DOHH2 (cell line): ENCODE results near the gene ZFPM1.
"Not testable (repeated sequence)": the region's sequence is repeated elsewhere in the genome, so short reads cannot be mapped to it uniquely, and the experiment has no call there.

Source experiments
- H3F3A ChIP-seq: fragments of 200-600 bp; sonication (generic), shearing (Covaris generic); 2 replicates; pipeline ENCODE4 v1.6.0; 2016; ENCODE audit warnings: antibody characterized with exemption, mild to moderate bottlenecking; ENCODE audit not compliant: control insufficient read depth, insufficient read depth
- H3K27ac ChIP-seq: fragments of 200-600 bp; sonication (generic); 2 replicates; pipeline ENCODE4 v1.5.1; 2014; ENCODE audit warnings: low read depth, mild to moderate bottlenecking, low read length, moderate library complexity
- H3K27me3 ChIP-seq: fragments of 200-600 bp; sonication (generic); 2 replicates; pipeline ENCODE4 v1.6.1; 2014; ENCODE audit warnings: mild to moderate bottlenecking, low read length, mixed read lengths; ENCODE audit not compliant: control insufficient read depth
- H3K36me3 ChIP-seq: fragments of 200-600 bp; sonication (generic); 2 replicates; pipeline ENCODE4 v1.6.1; 2014; ENCODE audit warnings: mild to moderate bottlenecking, low read length, moderate library complexity, mixed read lengths; ENCODE audit not compliant: control insufficient read depth
- H3K4me1 ChIP-seq: fragments of 200-600 bp; sonication (generic); 2 replicates; pipeline ENCODE4 v1.6.1; 2014; ENCODE audit warnings: mild to moderate bottlenecking, low read length, mixed read lengths; ENCODE audit not compliant: control insufficient read depth
- H3K4me2 ChIP-seq: fragments of 200-600 bp; sonication (generic); 2 replicates; pipeline ENCODE4 v1.6.0; 2014; ENCODE audit warnings: mild to moderate bottlenecking, low read length, moderate library complexity
- H3K4me3 ChIP-seq: fragments of 200-600 bp; sonication (generic); 2 replicates; pipeline ENCODE4 v1.5.1; 2014; ENCODE audit warnings: mild to moderate bottlenecking, low read length, mixed read lengths
- H3K79me2 ChIP-seq: fragments of 200-600 bp; sonication (generic); 2 replicates; pipeline ENCODE4 v1.6.1; 2014; ENCODE audit warnings: mild to moderate bottlenecking, low read length, mixed read lengths; ENCODE audit not compliant: control insufficient read depth
- H3K9me2 ChIP-seq: fragments of 200-600 bp; sonication (generic); replicated peaks from 2 replicates; pipeline ENCODE4 v1.6.1; 2014; ENCODE audit warnings: mild to moderate bottlenecking, low read length, mixed read lengths; ENCODE audit not compliant: control insufficient read depth
- H3K9me3 ChIP-seq: fragments of 200-600 bp; sonication (generic); 2 replicates; pipeline ENCODE4 v1.6.1; 2014; ENCODE audit warnings: antibody characterized with exemption, low read length, mixed read lengths; ENCODE audit not compliant: control insufficient read depth, insufficient read depth
- H4K20me1 ChIP-seq: fragments of 200-600 bp; sonication (generic); 2 replicates; pipeline ENCODE4 v1.6.0; 2014; ENCODE audit warnings: low read depth, mild to moderate bottlenecking, antibody characterized with exemption, low read length, moderate library complexity; ENCODE audit not compliant: control insufficient read depth, insufficient read depth
- CTCF ChIP-seq: fragments of 200-600 bp; sonication (generic); IDR thresholded peaks from one replicate; pipeline ENCODE4 v1.5.1; 2014; ENCODE audit warnings: antibody characterized with exemption, mild to moderate bottlenecking, low read depth, low read length; ENCODE audit not compliant: poor library complexity, severe bottlenecking
- EZH2phosphoT487 ChIP-seq: fragments of 200-600 bp; sonication (generic); IDR thresholded peaks from 2 replicates; pipeline ENCODE4 v1.6.1; 2017; ENCODE audit warnings: borderline replicate concordance, mild to moderate bottlenecking, antibody characterized with exemption, low read length, moderate library complexity, mixed read lengths

ZFPM1 gene

GRCh38 chr16:88516601-88517061, 63.6 kb downstream of the ZFPM1 start:
- Histone ChIP-seq H3K4me2 (no peak overlapping the region), H3K4me3 (no peak overlapping the region), H3K9me3 (no peaks in the 10 kb centered on the region), H3K4me1 (no peaks in the 10 kb centered on the region), H3K27me3 (no peaks in the 10 kb centered on the region), H3K36me3 (no peaks in the 10 kb centered on the region), H4K20me1 (no peaks in the 10 kb centered on the region), H3K79me2 (no peaks in the 10 kb centered on the region), H3K27ac (no peak overlapping the region), H3K9me2 (no peaks in the 10 kb centered on the region), H3F3A (no peaks in the 10 kb centered on the region)
- TF ChIP-seq CTCF (no peak), EZH2phosphoT487 (no peak)

GRCh38 chr16:88517208-88517774, 64.2 kb downstream of the ZFPM1 start:
- not testable (repeated sequence) for H3K4me3 ChIP-seq, H3K4me2 ChIP-seq, H3K27ac ChIP-seq, H3K79me2 ChIP-seq, H3F3A ChIP-seq, H4K20me1 ChIP-seq, H3K9me2 ChIP-seq, H3K4me1 ChIP-seq, H3K9me3 ChIP-seq, H3K27me3 ChIP-seq, H3K36me3 ChIP-seq

GRCh38 chr16:88518411-88519111, 65.5 kb downstream of the ZFPM1 start:
- H3F3A ChIP-seq, H3K36me3 ChIP-seq, H3K4me3 ChIP-seq, H3K9me2 ChIP-seq, H3K27ac ChIP-seq, H3K79me2 ChIP-seq, H3K4me2 ChIP-seq, H4K20me1 ChIP-seq, H3K9me3 ChIP-seq, H3K27me3 ChIP-seq, H3K4me1 ChIP-seq: not testable (repeated sequence)

DNA sequence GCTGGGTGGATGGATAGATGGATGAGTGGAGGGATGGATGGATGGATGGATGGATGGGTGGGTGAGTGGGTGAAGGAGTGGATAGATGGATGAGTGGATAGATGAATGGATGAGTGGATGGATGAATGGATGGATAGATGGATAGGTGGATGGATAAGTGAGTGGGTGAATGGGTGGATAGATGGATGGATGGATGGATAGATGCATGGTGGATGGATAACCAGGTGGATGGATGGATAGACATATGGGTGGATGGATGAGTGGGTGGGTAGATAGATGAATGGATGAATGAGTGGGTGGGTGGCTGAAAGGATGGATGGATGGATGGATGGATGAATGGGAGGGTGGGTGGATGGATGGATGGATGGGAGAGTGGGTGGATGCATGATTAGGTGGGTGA, 66.2 kb downstream of the ZFPM1 start:
- no peak overlapping the region for H3K4me2 ChIP-seq
- no peaks in the 10 kb centered on the region for H3K36me3 ChIP-seq
- H3K9me2 ChIP-seq = no peaks in the 10 kb centered on the region
- TF ChIP-seq CTCF (no peak), EZH2phosphoT487 (no peak)
- no peak overlapping the region for H3K27ac ChIP-seq
- H3K9me3 ChIP-seq = no peaks in the 10 kb centered on the region
- H3K4me3 ChIP-seq = no peak overlapping the region
- no peaks in the 10 kb centered on the region for H4K20me1 ChIP-seq
- no peaks in the 10 kb centered on the region for H3K27me3 ChIP-seq
- H3K79me2 ChIP-seq = no peaks in the 10 kb centered on the region
- no peaks in the 10 kb centered on the region for H3F3A ChIP-seq
- no peaks in the 10 kb centered on the region for H3K4me1 ChIP-seq
